Epithelial cell of esophagus (primary cell): ENCODE data around the gene CPNE7.
A peak's percentile ranks its signal among the peaks of the same experiment; 100 is the strongest.
"Not testable (repeated sequence)": the region's sequence is repeated elsewhere in the genome, so short reads cannot be mapped to it uniquely, and the experiment has no call there.

ENCODE experiments used
- DNase-seq: peaks from one replicate; pipeline ENCODE4 v3.0.0; 2010; ENCODE audit warnings: low read depth
- H3K4me3 ChIP-seq: 2 replicates; pipeline ENCODE4 v1.5.1; 2011; ENCODE audit warnings: mild to moderate bottlenecking, low read length, control low read depth
- CTCF ChIP-seq: IDR thresholded peaks from 2 replicates; pipeline ENCODE4 v1.5.1; 2011; ENCODE audit warnings: low read depth, mild to moderate bottlenecking, low read length, control low read depth, inconsistent platforms; ENCODE audit not compliant: insufficient read depth; ENCODE audit errors: missing control alignments

Gene CPNE7

GRCh38 chr16:89633064-89633631, 57.6 kb downstream of the CPNE7 start:
- peak; percentile 77 for DNase-seq
- no peak for TF ChIP-seq CTCF
- no peak overlapping the region for H3K4me3 ChIP-seq

GRCh38 chr16:89634463-89635385, 59.2 kb downstream of the CPNE7 start:
- not testable (repeated sequence) for H3K4me3 ChIP-seq, DNase-seq

GRCh38 chr16:89636663-89637062, 61.1 kb downstream of the CPNE7 start:
- DNase-seq, result no peak
- TF ChIP-seq CTCF, result no peak
- H3K4me3 ChIP-seq, result no peak overlapping the region

GRCh38 chr16:89637379-89637778, 61.8 kb downstream of the CPNE7 start:
- no peak for TF ChIP-seq CTCF
- DNase-seq, result no peak
- H3K4me3 ChIP-seq, result no peak overlapping the region

GRCh38 chr16:89638455-89638854, 62.9 kb downstream of the CPNE7 start:
- TF ChIP-seq CTCF, result no peak

GRCh38 chr16:89639385-89639784, 63.8 kb downstream of the CPNE7 start:
- TF ChIP-seq CTCF, result no peak
- DNase-seq, result no peak
- H3K4me3 ChIP-seq, result no peak overlapping the region

More at GRCh38 chr16:89638455-89638854, 62.9 kb downstream of the CPNE7 start:
- DNase-seq, result no peak
- H3K4me3 ChIP-seq, result no peak overlapping the region

- H3K4me3 ChIP-seq, result no peak overlapping the region
- TF ChIP-seq CTCF, result no peak
- DNase-seq, result no peak
Measured at GRCh38 chr16:89641458-89642119, 66.0 kb downstream of the CPNE7 start.
